SU-DHL-6 (cell line): ENCODE measurements around the gene DPP10.

ENCODE experiments used
- EZH2phosphoT487 ChIP-seq: fragments of 200-600 bp; sonication (generic), shearing (Covaris generic); conservative IDR thresholded peaks from 2 replicates; pipeline ENCODE4 v1.6.1; 2018; ENCODE audit warnings: mild to moderate bottlenecking, antibody characterized with exemption, low read length, moderate library complexity, mixed read lengths
- TF ChIP-seq, protein P1 (sequence below): fragments of 200-600 bp; sonication (generic); IDR thresholded peaks from one replicate; pipeline ENCODE4 v1.5.1; 2017; ENCODE audit warnings: antibody characterized with exemption, mild to moderate bottlenecking, low read length, moderate library complexity; ENCODE audit not compliant: insufficient read depth, poor library complexity, severe bottlenecking

DNA sequence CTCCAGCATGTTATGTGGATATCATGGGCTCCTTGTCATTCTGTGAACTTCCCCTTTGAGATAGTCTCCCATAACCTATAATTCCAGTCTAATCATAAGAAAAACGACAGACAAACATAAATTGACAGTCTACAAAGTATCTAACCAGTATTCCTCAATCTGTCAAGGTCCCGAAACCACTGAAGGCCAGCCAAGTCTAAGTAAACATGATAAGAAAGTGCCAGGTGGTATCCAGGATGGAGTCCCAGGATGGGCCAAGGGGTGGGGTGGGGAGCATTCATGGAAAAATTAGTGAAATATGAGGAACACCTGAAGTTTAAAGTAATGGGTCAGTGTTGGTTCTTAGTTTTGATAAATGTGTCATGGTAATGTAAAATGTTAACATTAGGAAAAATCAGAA, 355.5 kb downstream of the DPP10 start:
- TF ChIP-seq, protein P1, sequence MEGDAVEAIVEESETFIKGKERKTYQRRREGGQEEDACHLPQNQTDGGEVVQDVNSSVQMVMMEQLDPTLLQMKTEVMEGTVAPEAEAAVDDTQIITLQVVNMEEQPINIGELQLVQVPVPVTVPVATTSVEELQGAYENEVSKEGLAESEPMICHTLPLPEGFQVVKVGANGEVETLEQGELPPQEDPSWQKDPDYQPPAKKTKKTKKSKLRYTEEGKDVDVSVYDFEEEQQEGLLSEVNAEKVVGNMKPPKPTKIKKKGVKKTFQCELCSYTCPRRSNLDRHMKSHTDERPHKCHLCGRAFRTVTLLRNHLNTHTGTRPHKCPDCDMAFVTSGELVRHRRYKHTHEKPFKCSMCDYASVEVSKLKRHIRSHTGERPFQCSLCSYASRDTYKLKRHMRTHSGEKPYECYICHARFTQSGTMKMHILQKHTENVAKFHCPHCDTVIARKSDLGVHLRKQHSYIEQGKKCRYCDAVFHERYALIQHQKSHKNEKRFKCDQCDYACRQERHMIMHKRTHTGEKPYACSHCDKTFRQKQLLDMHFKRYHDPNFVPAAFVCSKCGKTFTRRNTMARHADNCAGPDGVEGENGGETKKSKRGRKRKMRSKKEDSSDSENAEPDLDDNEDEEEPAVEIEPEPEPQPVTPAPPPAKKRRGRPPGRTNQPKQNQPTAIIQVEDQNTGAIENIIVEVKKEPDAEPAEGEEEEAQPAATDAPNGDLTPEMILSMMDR, result no peak
- no peak for TF ChIP-seq EZH2phosphoT487
